Measurements from ENCODE around the gene ZNF692. TPM values are rescaled to one million over a fixed set of nuclear protein-coding genes. Genes with fewer than 3 reads are reported as not detected.

ZNF692 gene
- total and polyA plus RNA-seq, 2 of the 13 experiments (the other 11 are each of a cell fraction or from before 2014, with no cell fraction given): 27.3 to 45.8 TPM

- no peak for TF ChIP-seq NR2C2 (CRISPR knock-in tag; IDR thresholded peaks at IDR 0.05; ENCODE audit: borderline replicate concordance)
- TF ChIP-seq THAP9 (CRISPR knock-in tag; IDR thresholded peaks at IDR 0.05; ENCODE audit: borderline replicate concordance): no peak
- TF ChIP-seq MIER3 (CRISPR knock-in tag; IDR thresholded peaks at IDR 0.05; ENCODE audit: borderline replicate concordance): no peak
- no peak for TF ChIP-seq ZNF101 (CRISPR knock-in tag; IDR thresholded peaks at IDR 0.05; ENCODE audit: borderline replicate concordance, low read depth)
- no peak for TF ChIP-seq MTF2 (CRISPR knock-in tag; IDR thresholded peaks at IDR 0.05; ENCODE audit: borderline replicate concordance)
- TF ChIP-seq ZNF777 (CRISPR knock-in tag; IDR thresholded peaks at IDR 0.05): no peak
- TF ChIP-seq BORCS8-MEF2B (CRISPR knock-in tag; IDR thresholded peaks at IDR 0.05): no peak
- no peak for TF ChIP-seq SMYD3 (CRISPR knock-in tag; IDR thresholded peaks at IDR 0.05)
- TF ChIP-seq GZF1 (CRISPR knock-in tag; IDR thresholded peaks at IDR 0.05): no peak
- TF ChIP-seq ZNF496 (CRISPR knock-in tag; IDR thresholded peaks at IDR 0.05; ENCODE audit: insufficient replicate concordance): no peak
- TF ChIP-seq ZNF546 (CRISPR knock-in tag; conservative IDR thresholded peaks at IDR 0.05): no peak
- TF ChIP-seq GATAD2A (CRISPR knock-in tag; IDR thresholded peaks at IDR 0.05): no peak
- TF ChIP-seq STAG1 (CRISPR knock-in tag; IDR thresholded peaks at IDR 0.05): no peak
- TF ChIP-seq ZNF781 (CRISPR knock-in tag; IDR thresholded peaks at IDR 0.05; ENCODE audit: borderline replicate concordance, not compliant biosample characterization): no peak
- no peak for TF ChIP-seq TBP (CRISPR knock-in tag; IDR thresholded peaks at IDR 0.05)
- no peak for TF ChIP-seq REST (IDR thresholded peaks at IDR 0.05; ENCODE audit: borderline replicate concordance in 1 of 2, low read depth in 1 of 2, low read length in 2 of 2)
- no peak for TF ChIP-seq TEAD2 (CRISPR knock-in tag; IDR thresholded peaks at IDR 0.05)
- TF ChIP-seq NR1H2 (CRISPR knock-in tag; IDR thresholded peaks at IDR 0.05; ENCODE audit: borderline replicate concordance, low read depth): no peak
- TF ChIP-seq ZNF652 (CRISPR knock-in tag; IDR thresholded peaks at IDR 0.05; ENCODE audit: borderline replicate concordance, low read depth): no peak
- ChIA-PET POLR2A (no interaction called here), CTCF (ENCODE audit: low intra/inter-chr PET ratio, low total read pairs) (no interaction called here)
- Histone ChIP-seq H3K36me3 (replicated peaks in 1 of 2; ENCODE audit: control insufficient read depth in 1 of 2, insufficient read depth in 2 of 2, low read length in 2 of 2) (peaks cover 10 to 41% of the 10 kb centered on the region in 2 experiments; a peak in 4 of 5 replicates), H3K9me3 (ENCODE audit: low read length) (no peaks in the 10 kb centered on the region), H3K27ac (ENCODE audit: extremely low read length, insufficient read depth, low read length) (no peak overlapping the region), H2AFZ (ENCODE audit: low read length) (no peak overlapping the region), H3K9ac (ENCODE audit: insufficient read depth, low read depth, low read length) (no peak overlapping the region), H3K4me1 (ENCODE audit: insufficient read depth, low read length) (peaks cover 12% of the 10 kb centered on the region), H3K27me3 (ENCODE audit: control insufficient read depth in 1 of 2, insufficient read depth in 2 of 2, low read length in 2 of 2) (no peaks in the 10 kb centered on the region), H3K79me2 (ENCODE audit: insufficient read depth, low read length) (no peaks in the 10 kb centered on the region), H3K4me3 (replicated peaks in 1 of 3; ENCODE audit: insufficient read depth in 1 of 3, low read depth in 2 of 3, low read length in 3 of 3) (no peak overlapping the region), H3K4me2 (ENCODE audit: low read depth, low read length) (no peak overlapping the region), H4K20me1 (ENCODE audit: insufficient read depth, low read length) (no peaks in the 10 kb centered on the region)
- ATAC-seq: no peak
- WGBS (ENCODE audit: low lambda C conversion rate): 92% methylated on average over 10 of the region's 12 CpGs
- no TSS peak for BruUV-seq (replicated peaks)
- intact Hi-C loops (cut with micrococcal nuclease; ENCODE audit: unreplicated experiment) (no loop called here), in situ Hi-C loops (cut with HindIII; ENCODE audit: extremely low pct_ligation_motif_present, low pct_unique_long_range_greater_than_20kb) (no loop called here)
- no peak for FAIRE-seq
- no peak for DNase-seq (ENCODE audit: low spot score)
These were observed 48.0 kb downstream of the ZNF692 start for GRCh38 chr1:248810727-248811513.

Measured in HepG2 (cell line).